Pancreas (tissue), 10 donors: ENCODE measurements around the gene DYNC1I1. TPM values are rescaled to one million over a fixed set of nuclear protein-coding genes. Genes with fewer than 3 reads are reported as not detected.

Experiments
- ATAC-seq, 4 donors: fragments of 200-7000 bp; cut with Tn5 transposase; one replicate each; pipeline versions ENCODE4 v1.8.0 to v1.9.1; 2020; ENCODE audit warnings: mild to moderate bottlenecking in 4 of 4, moderate library complexity in 4 of 4
- DNase-seq, 6 donors: peaks; one replicate each; pipeline ENCODE4 v3.0.0-alpha.2; 2020
- FAIRE-seq: peaks from 2 replicates; lab custom pipeline; 2012; peaks lifted over from hg19 to GRCh38; lab: Jason Lieb, UNC
- H3K27ac ChIP-seq, 4 donors: fragments of 200-600 bp; sonication (generic); 1 replicate in 3 of 4; 2 replicates in 1 of 4; pipeline versions ENCODE4 v1.5.0 to v1.8.0; 2020
- H3K27me3 ChIP-seq, 4 donors: fragments of 200-600 bp; one replicate each; pipeline ENCODE4 v1.8.0; 2021
- H3K36me3 ChIP-seq, 3 donors: fragments of 200-600 bp; sonication (generic) in 1 of 3; one replicate each; pipeline versions ENCODE4 v1.5.0 to v1.8.0; 2020 to 2021
- H3K4me1 ChIP-seq, 3 donors: fragments of 200-600 bp; one replicate each; pipeline ENCODE4 v1.8.0; 2021
- H3K4me3 ChIP-seq, 4 donors: fragments of 200-600 bp; sonication (generic) in 2 of 4; one replicate each; pipeline versions ENCODE4 v1.5.0 to v1.8.0; 2020 to 2021
- H3K9me3 ChIP-seq, 4 donors: fragments of 200-600 bp; one replicate each; pipeline ENCODE4 v1.8.0; 2021
- WGBS, 2 donors: extraction: QIAGEN DNeasy Blood & Tissue Kit; methylation state at CpG; one replicate each; pipeline ENCODE4 v1.1.7; 2013; 5-methylcytosine and 5-hydroxymethylcytosine counted together
- intact Hi-C, 3 donors: fragments of 100-400 bp; cut with DNase I; formaldehyde crosslinking; loops; one replicate each; pipeline versions ENCODE4 v1.11.1 to v1.14.2; 2022
- polyA plus RNA-seq, 2 donors: library from polyadenylated mRNA; stranded (reverse); fragments of 200-250 nt; gene quantifications; one replicate each; pipeline ENCODE4 v1.2.3, GENCODE V29; 2013
- total RNA-seq, 6 donors: library from RNA; stranded (reverse); fragmentation: NEBNext Ultra II Directional in 4 of 6; extraction: Animal tissue kit (Norgen Biotek cat#: 25700) in 4 of 6; gene quantifications; one replicate each; pipeline versions ENCODE4 v1.2.1 to v1.2.4, GENCODE V29; 2021 to 2023
- TF ChIP-seq, protein P1 (sequence below), 4 donors: fragments of 200-600 bp; sonication (generic) in 3 of 4; IDR thresholded peaks; one replicate each; pipeline versions ENCODE4 v1.5.0 to v1.8.0; 2021; ENCODE audit warnings: antibody characterized with exemption in 4 of 4
- donor health status: healthy with polysubstance abuse.
- donor health status: DM: no; HTN: no; CAD: no; lungs with moderate emphysema.
- donor health status: DM: no; HTN: no; CAD: no.
- donor health status: control.
- donor health status: control.
- donor health status: Bipolar disorder and iron deficiency.
- donor health status: DM: yes; HTN: yes; CAD: no.
- donor health status: DM: no; HTN: no; CAD: no.
- donor health status: DM: no; HTN: no; CAD: no.
- donor health status: DM: yes; HTN: yes; CAD: no.

The DYNC1I1 gene
- total and polyA plus RNA-seq, 8 donors: 0.71 to 5.5 (median 1.3) TPM

DNA sequence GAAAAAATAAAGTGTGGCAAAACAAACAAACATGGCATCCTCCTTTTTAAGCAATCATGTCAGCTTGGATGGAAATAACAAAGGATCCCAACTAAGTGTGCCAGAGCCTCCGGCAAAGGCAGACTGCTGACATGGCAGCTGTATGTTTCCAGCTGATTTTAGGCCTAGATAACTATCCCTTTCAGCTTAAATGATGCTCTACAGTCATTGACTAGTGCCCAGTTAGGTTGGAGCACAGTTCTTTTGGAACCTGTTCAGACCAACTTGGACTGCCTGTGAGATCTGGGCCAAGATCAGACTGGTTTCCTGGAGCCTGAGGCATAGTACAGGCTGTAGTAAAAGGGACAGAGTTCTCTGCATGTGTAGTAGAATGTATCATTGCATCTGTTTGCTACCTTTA lies 128.7 kb downstream of the DYNC1I1 start:
- no peaks in the 10 kb centered on the region for H3K9me3 ChIP-seq
- FAIRE-seq (no peak), ATAC-seq (no peak), DNase-seq (no peak)
- TF ChIP-seq, protein P1, sequence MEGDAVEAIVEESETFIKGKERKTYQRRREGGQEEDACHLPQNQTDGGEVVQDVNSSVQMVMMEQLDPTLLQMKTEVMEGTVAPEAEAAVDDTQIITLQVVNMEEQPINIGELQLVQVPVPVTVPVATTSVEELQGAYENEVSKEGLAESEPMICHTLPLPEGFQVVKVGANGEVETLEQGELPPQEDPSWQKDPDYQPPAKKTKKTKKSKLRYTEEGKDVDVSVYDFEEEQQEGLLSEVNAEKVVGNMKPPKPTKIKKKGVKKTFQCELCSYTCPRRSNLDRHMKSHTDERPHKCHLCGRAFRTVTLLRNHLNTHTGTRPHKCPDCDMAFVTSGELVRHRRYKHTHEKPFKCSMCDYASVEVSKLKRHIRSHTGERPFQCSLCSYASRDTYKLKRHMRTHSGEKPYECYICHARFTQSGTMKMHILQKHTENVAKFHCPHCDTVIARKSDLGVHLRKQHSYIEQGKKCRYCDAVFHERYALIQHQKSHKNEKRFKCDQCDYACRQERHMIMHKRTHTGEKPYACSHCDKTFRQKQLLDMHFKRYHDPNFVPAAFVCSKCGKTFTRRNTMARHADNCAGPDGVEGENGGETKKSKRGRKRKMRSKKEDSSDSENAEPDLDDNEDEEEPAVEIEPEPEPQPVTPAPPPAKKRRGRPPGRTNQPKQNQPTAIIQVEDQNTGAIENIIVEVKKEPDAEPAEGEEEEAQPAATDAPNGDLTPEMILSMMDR (IDR thresholded peaks at IDR 0.05): no peak
- no peak overlapping the region for H3K4me3 ChIP-seq
- no peaks in the 10 kb centered on the region for H3K27me3 ChIP-seq
- H3K36me3 ChIP-seq: no peaks in the 10 kb centered on the region
- H3K27ac ChIP-seq: no peak overlapping the region
- intact Hi-C loops: no loop called here
- WGBS, 2 donors: 58 to 64% methylated on average over 1 of the region's 1 CpG
- no peaks in the 10 kb centered on the region for H3K4me1 ChIP-seq

DNA sequence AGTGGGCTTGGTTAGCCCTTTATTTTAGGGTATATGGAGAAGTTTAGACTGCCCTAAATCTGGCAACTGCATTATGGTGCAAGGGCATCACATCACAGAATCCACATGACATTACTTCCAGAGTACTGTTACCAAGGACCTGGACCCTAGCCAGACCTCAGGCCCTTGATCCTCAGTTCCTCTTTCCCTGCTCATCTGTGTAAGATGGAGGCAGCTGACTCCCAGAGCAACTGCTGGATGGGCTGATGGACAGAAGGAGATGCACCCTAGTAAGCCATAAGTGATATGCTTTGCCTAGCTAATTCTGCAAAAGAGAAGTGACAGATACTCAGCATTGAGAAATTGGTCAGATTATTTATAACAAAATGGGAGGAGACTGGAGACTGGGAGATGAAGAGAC lies 131.7 kb downstream of the DYNC1I1 start:
- TF ChIP-seq, protein P1 (IDR thresholded peaks at IDR 0.05): no peak
- intact Hi-C loops: no loop called here
- ATAC-seq (no peak), DNase-seq (no peak), FAIRE-seq (no peak)
- Histone ChIP-seq H3K4me3 (no peak overlapping the region), H3K4me1 (no peaks in the 10 kb centered on the region), H3K27ac (no peak overlapping the region), H3K9me3 (no peaks in the 10 kb centered on the region), H3K36me3 (no peaks in the 10 kb centered on the region), H3K27me3 (peaks cover 0 to 4% (median 0%) of the 10 kb centered on the region in 4 donors)

DNA sequence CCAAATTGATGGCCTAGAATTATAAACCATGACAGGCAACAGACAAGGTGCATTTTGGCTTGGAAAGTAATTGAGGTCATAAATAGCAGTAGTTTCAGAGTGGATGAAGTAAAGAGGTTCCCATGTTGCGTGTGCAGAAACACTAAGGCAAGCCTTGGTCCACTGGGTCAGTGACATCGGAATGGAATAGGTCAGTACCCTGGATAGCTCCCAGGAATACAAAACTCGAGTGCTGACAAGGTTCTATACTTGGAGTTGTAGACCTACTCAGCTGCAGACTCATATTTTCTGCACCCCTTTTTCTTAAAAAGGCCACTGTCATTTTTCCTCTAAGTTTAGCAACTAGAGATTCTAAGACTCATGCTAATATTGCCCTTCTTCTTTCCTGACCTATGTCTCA lies 132.8 kb downstream of the DYNC1I1 start:
- FAIRE-seq: no peak
- Histone ChIP-seq H3K27ac (no peak overlapping the region), H3K27me3 (peaks cover 0 to 4% (median 0%) of the 10 kb centered on the region in 4 donors), H3K36me3 (no peaks in the 10 kb centered on the region), H3K4me1 (no peaks in the 10 kb centered on the region), H3K9me3 (no peaks in the 10 kb centered on the region), H3K4me3 (no peak overlapping the region)
- no peak for DNase-seq
- intact Hi-C loops: no loop called here
- TF ChIP-seq, protein P1 (IDR thresholded peaks at IDR 0.05): no peak
- ATAC-seq: no peak
- 33 to 41% methylated on average over 3 of the region's 3 CpGs for WGBS, 2 donors

DNA sequence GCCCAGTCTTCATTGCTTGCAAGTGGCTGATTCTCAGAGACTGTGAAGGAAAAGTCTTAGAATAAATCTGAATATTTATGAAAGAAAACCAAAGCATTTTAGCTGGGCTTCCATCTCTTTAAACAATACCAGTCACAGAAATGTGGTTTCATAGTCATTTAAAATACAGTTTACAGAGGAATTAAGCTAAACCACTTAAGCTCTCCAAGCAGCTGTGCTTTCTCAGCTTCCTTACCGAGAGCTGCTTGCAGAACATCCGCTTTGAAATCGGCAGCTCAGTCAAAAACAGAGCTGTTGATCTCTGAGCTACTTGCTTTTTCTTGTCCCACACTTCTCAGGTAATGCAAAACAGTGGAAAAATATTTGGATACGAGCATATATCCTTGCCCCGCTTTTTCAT lies 134.5 kb downstream of the DYNC1I1 start:
- H3K9me3 ChIP-seq: no peaks in the 10 kb centered on the region
- no peak for FAIRE-seq
- DNase-seq: no peak
- no peaks in the 10 kb centered on the region for H3K36me3 ChIP-seq
- TF ChIP-seq, protein P1 (IDR thresholded peaks at IDR 0.05): no peak
- ATAC-seq: no peak
- H3K27me3 ChIP-seq: peaks cover 0 to 4% (median 0%) of the 10 kb centered on the region in 4 donors
- H3K4me3 ChIP-seq: no peak overlapping the region
- 53 to 59% methylated on average over 5 of the region's 5 CpGs for WGBS, 2 donors
- no peak overlapping the region for H3K27ac ChIP-seq
- H3K4me1 ChIP-seq: no peaks in the 10 kb centered on the region
- intact Hi-C loops: no loop called here

DNA sequence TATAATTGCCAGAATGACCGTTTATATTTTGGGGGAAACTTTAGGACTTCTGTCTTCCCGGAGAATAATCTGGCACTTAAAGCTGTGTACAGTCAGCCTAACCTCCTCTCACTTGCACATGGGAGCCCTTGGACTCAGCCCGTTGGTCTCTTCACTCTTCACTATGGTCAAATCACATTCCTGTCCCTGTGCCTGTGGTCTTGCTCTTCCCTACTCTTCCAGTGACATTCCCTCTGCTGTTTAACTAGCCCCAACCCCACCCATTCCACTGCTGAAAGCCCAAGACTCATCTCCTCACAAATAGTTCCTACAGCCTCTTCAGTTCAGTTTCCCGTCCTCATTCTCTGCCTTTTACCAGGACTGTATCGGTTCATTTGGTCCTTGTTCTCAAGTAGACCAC lies 135.0 kb downstream of the DYNC1I1 start:
- Histone ChIP-seq H3K27ac (no peak overlapping the region), H3K9me3 (no peaks in the 10 kb centered on the region), H3K4me3 (no peak overlapping the region), H3K27me3 (peaks cover 0 to 4% (median 0%) of the 10 kb centered on the region in 4 donors), H3K4me1 (no peaks in the 10 kb centered on the region), H3K36me3 (no peaks in the 10 kb centered on the region)
- TF ChIP-seq, protein P1 (IDR thresholded peaks at IDR 0.05): no peak
- no peak for FAIRE-seq
- DNase-seq: no peak
- intact Hi-C loops: no loop called here
- 66 to 68% methylated on average over 5 of the region's 5 CpGs for WGBS, 2 donors
- no peak for ATAC-seq
